Measurements from ENCODE around the gene ABCC10.
"Not testable (repeated sequence)": the region's sequence is repeated elsewhere in the genome, so short reads cannot be mapped to it uniquely, and the experiment has no call there.

ABCC10 gene

GRCh38 chr6:43497689-43498088, 70.3 kb downstream of the ABCC10 start:
- Histone ChIP-seq H3K9me3 (replicated peaks in 1 of 11) (no peaks in the 10 kb centered on the region), H3K27ac (no peak overlapping the region), H3K4me1 (peaks cover 19 to 34% (median 26%) of the 10 kb centered on the region in 10 experiments), H4K20me1 (peaks cover 16 to 70% (median 41%) of the 10 kb centered on the region in 11 experiments; a peak in 20 of 22 replicates), H3K4me2 (no peak overlapping the region), H3K36me3 (peaks cover 51 to 75% (median 68%) of the 10 kb centered on the region in 11 experiments), H3K27me3 (no peaks in the 10 kb centered on the region), H3K9ac (peak overlapping the region in 5 of 11 experiments; percentile 11 to 44 (median 17); a peak in 2 of 22 replicates), H3K4me3 (no peak overlapping the region)
- no peak for TF ChIP-seq Cebpa-rat (IDR thresholded peaks at IDR 0.05)

- H3K4me2 ChIP-seq; H3K9me3 ChIP-seq (replicated peaks in 1 of 11); H3K27ac ChIP-seq; H3K4me3 ChIP-seq; H3K27me3 ChIP-seq: not testable (repeated sequence)
- H3K4me1 ChIP-seq = peaks cover 19 to 34% (median 26%) of the 10 kb centered on the region in 10 experiments
- H3K36me3 ChIP-seq = peaks cover 57 to 81% (median 70%) of the 10 kb centered on the region in 11 experiments
- 0 out of 22 replicates have a peak overlapping the region, but pooled peaks of 2 of the 11 experiments have one; percentile 16 to 23 for H3K9ac ChIP-seq
- peaks cover 22 to 71% (median 38%) of the 10 kb centered on the region in 11 experiments; a peak in 20 of 22 replicates for H4K20me1 ChIP-seq
Measured at GRCh38 chr6:43498291-43498690, 71.0 kb downstream of the ABCC10 start.

- Histone ChIP-seq H4K20me1 (peaks cover 17 to 67% (median 29%) of the 10 kb centered on the region in 11 experiments; a peak in 20 of 22 replicates), H3K36me3 (peaks cover 64 to 82% (median 74%) of the 10 kb centered on the region in 11 experiments), H3K27ac (no peak overlapping the region)
Measured at GRCh38 chr6:43499028-43499815, 71.9 kb downstream of the ABCC10 start.

More at GRCh38 chr6:43499028-43499815, 71.9 kb downstream of the ABCC10 start:
- H3K9me3 ChIP-seq (replicated peaks in 1 of 11) = no peaks in the 10 kb centered on the region
- TF ChIP-seq Cebpa-rat (IDR thresholded peaks at IDR 0.05) = no peak
- no peak overlapping the region for H3K4me3 ChIP-seq
- no peak overlapping the region for H3K4me2 ChIP-seq
- peaks cover 19 to 29% (median 22%) of the 10 kb centered on the region in 10 experiments for H3K4me1 ChIP-seq
- H3K9ac ChIP-seq = no peak overlapping the region
- H3K27me3 ChIP-seq = no peaks in the 10 kb centered on the region
